OCI-LY7 (cell line): ENCODE results near the gene TEN1.

Experiments
- EZH2phosphoT487 ChIP-seq: fragments of 200-600 bp; sonication (generic); IDR thresholded peaks from 2 replicates; pipeline ENCODE4 v1.6.1; 2018; ENCODE audit warnings: low read depth, borderline replicate concordance, mild to moderate bottlenecking, mixed run types, antibody characterized with exemption, low read length, moderate library complexity, mixed read lengths
- TF ChIP-seq, protein P1 (sequence below): fragments of 200-600 bp; sonication (generic); conservative IDR thresholded peaks from 2 replicates; pipeline ENCODE4 v1.5.1; 2014; ENCODE audit warnings: mild to moderate bottlenecking, antibody characterized with exemption, low read length, moderate library complexity, mixed read lengths

GRCh38 chr17:76032780-76033108 lies 53.7 kb downstream of the TEN1 start:
- TF ChIP-seq, protein P1, sequence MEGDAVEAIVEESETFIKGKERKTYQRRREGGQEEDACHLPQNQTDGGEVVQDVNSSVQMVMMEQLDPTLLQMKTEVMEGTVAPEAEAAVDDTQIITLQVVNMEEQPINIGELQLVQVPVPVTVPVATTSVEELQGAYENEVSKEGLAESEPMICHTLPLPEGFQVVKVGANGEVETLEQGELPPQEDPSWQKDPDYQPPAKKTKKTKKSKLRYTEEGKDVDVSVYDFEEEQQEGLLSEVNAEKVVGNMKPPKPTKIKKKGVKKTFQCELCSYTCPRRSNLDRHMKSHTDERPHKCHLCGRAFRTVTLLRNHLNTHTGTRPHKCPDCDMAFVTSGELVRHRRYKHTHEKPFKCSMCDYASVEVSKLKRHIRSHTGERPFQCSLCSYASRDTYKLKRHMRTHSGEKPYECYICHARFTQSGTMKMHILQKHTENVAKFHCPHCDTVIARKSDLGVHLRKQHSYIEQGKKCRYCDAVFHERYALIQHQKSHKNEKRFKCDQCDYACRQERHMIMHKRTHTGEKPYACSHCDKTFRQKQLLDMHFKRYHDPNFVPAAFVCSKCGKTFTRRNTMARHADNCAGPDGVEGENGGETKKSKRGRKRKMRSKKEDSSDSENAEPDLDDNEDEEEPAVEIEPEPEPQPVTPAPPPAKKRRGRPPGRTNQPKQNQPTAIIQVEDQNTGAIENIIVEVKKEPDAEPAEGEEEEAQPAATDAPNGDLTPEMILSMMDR, result no peak
- TF ChIP-seq EZH2phosphoT487, result no peak
